T-helper 22 cell (primary cell): Measurements from ENCODE around the gene RAD54L.
"Not testable (repeated sequence)": the region's sequence is repeated elsewhere in the genome, so short reads cannot be mapped to it uniquely, and the experiment has no call there.

ENCODE experiments used
- DNase-seq: peaks from one replicate; pipeline ENCODE4 v3.0.0-alpha.2; 2020; ENCODE audit warnings: low read depth

RAD54L gene

GRCh38 chr1:46247436-46248121 lies at the start of gene RAD54L:
TSS of gene RAD54L (plus strand) at chr1:46247763. CDS start at chr1:46248406, 643 bp downstream.
- peak; percentile 94 for DNase-seq

- DNase-seq: peak; percentile 56
These were observed 49.4 kb upstream of the RAD54L start, which contains the start of gene POMGNT1 for GRCh38 chr1:46197964-46198811. TSS of gene POMGNT1 (minus strand) at chr1:46198434. CDS start at chr1:46197821, 613 bp downstream.

GRCh38 chr1:46199233-46199749 lies 48.3 kb upstream of the RAD54L start:
- no peak for DNase-seq

- DNase-seq: no peak
These were observed 43.7 kb upstream of the RAD54L start for GRCh38 chr1:46203738-46204405.

GRCh38 chr1:46204406-46204742 lies 43.2 kb upstream of the RAD54L start:
- no peak for DNase-seq

GRCh38 chr1:46205141-46205540 lies 42.4 kb upstream of the RAD54L start:
- DNase-seq: no peak

GRCh38 chr1:46205791-46206190 lies 41.8 kb upstream of the RAD54L start:
- DNase-seq: no peak

- DNase-seq: no peak
These were observed 41.2 kb upstream of the RAD54L start for GRCh38 chr1:46206399-46206798.

- no peak for DNase-seq
These were observed 37.0 kb upstream of the RAD54L start for GRCh38 chr1:46210561-46210960.

GRCh38 chr1:46211051-46211450 lies 36.5 kb upstream of the RAD54L start:
- DNase-seq: no peak

- DNase-seq: no peak
These were observed 32.1 kb upstream of the RAD54L start for GRCh38 chr1:46215504-46215903.

- DNase-seq: no peak
These were observed 29.1 kb upstream of the RAD54L start for GRCh38 chr1:46218443-46218842.

- no peak for DNase-seq
These were observed 27.7 kb upstream of the RAD54L start for GRCh38 chr1:46219551-46220520.

GRCh38 chr1:46220808-46221207 lies 26.8 kb upstream of the RAD54L start:
- no peak for DNase-seq

- no peak for DNase-seq
These were observed 25.8 kb upstream of the RAD54L start for GRCh38 chr1:46221749-46222148.

GRCh38 chr1:46223055-46223454 lies 24.5 kb upstream of the RAD54L start:
- DNase-seq: not testable (repeated sequence)

GRCh38 chr1:46223472-46223943 lies 24.1 kb upstream of the RAD54L start:
- peak; percentile 17 for DNase-seq

- no peak for DNase-seq
These were observed 22.6 kb upstream of the RAD54L start for GRCh38 chr1:46224966-46225365.

- DNase-seq: not testable (repeated sequence)
These were observed 16.3 kb upstream of the RAD54L start for GRCh38 chr1:46231231-46231630.

- DNase-seq: no peak
These were observed 10.7 kb upstream of the RAD54L start for GRCh38 chr1:46236882-46237281.

- DNase-seq: not testable (repeated sequence)
These were observed 8.7 kb upstream of the RAD54L start for GRCh38 chr1:46238865-46239264.
